Measurements from ENCODE around the gene ORAI3.
A peak's percentile ranks its signal among the peaks of the same experiment; 100 is the strongest.

ORAI3 gene

GRCh38 chr16:30958175-30959079, 9.6 kb downstream of the ORAI3 start:
- peak overlapping the region; percentile 94 for H3K4me3 ChIP-seq (ENCODE audit: control insufficient read depth, low read depth, low read length)
- no peak for TF ChIP-seq CTCF (IDR thresholded peaks at IDR 0.05; ENCODE audit: control insufficient read depth, insufficient read depth, low read depth, low read length, missing control alignments)
- DNase-seq (ENCODE audit: low read depth): no peak

GRCh38 chr16:30961384-30961783, 12.5 kb downstream of the ORAI3 start:
- no peak for TF ChIP-seq CTCF (IDR thresholded peaks at IDR 0.05; ENCODE audit: control insufficient read depth, insufficient read depth, low read depth, low read length, missing control alignments)
- H3K4me3 ChIP-seq (ENCODE audit: control insufficient read depth, low read depth, low read length): no peak overlapping the region
- DNase-seq (ENCODE audit: low read depth): no peak

GRCh38 chr16:30963925-30964511, 15.2 kb downstream of the ORAI3 start:
- TF ChIP-seq CTCF (IDR thresholded peaks at IDR 0.05; ENCODE audit: control insufficient read depth, insufficient read depth, low read depth, low read length, missing control alignments): no peak
- DNase-seq (ENCODE audit: low read depth): no peak

GRCh38 chr16:30964574-30965226, 15.8 kb downstream of the ORAI3 start:
- no peak for TF ChIP-seq CTCF (IDR thresholded peaks at IDR 0.05; ENCODE audit: control insufficient read depth, insufficient read depth, low read depth, low read length, missing control alignments)
- no peak for DNase-seq (ENCODE audit: low read depth)
- H3K4me3 ChIP-seq (ENCODE audit: control insufficient read depth, low read depth, low read length): no peak overlapping the region

More at GRCh38 chr16:30963925-30964511, 15.2 kb downstream of the ORAI3 start:
- no peak overlapping the region for H3K4me3 ChIP-seq (ENCODE audit: control insufficient read depth, low read depth, low read length)

GRCh38 chr16:30965436-30965835, 16.6 kb downstream of the ORAI3 start:
- DNase-seq (ENCODE audit: low read depth): no peak
- H3K4me3 ChIP-seq (ENCODE audit: control insufficient read depth, low read depth, low read length): no peak overlapping the region
- no peak for TF ChIP-seq CTCF (IDR thresholded peaks at IDR 0.05; ENCODE audit: control insufficient read depth, insufficient read depth, low read depth, low read length, missing control alignments)

GRCh38 chr16:30966033-30966619, 17.3 kb downstream of the ORAI3 start:
- no peak overlapping the region for H3K4me3 ChIP-seq (ENCODE audit: control insufficient read depth, low read depth, low read length)
- DNase-seq (ENCODE audit: low read depth): no peak
- TF ChIP-seq CTCF (IDR thresholded peaks at IDR 0.05; ENCODE audit: control insufficient read depth, insufficient read depth, low read depth, low read length, missing control alignments): no peak

All from AG09309 (cell line).